ENCODE measurements around the gene GPAT3.

DNA sequence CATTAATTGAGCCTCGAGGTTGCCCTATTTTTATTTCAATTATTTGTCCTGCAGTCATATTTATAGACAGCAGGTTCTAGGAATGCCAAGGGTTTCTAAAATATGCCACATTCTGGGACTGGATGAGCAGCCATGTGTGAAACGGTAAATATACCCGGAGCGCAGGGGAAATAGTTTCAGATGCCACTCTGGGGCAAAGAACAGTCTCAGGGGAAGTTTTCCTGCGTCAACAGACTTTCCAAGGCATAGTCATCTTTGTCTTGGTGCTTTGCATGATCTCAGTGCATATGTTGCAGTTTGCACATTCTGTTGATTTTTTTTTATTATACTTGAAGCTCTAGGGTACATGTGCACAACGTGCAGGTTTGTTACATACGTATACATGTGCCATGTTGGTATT lies 71.0 kb downstream of the GPAT3 start:
- TF ChIP-seq, protein P1, sequence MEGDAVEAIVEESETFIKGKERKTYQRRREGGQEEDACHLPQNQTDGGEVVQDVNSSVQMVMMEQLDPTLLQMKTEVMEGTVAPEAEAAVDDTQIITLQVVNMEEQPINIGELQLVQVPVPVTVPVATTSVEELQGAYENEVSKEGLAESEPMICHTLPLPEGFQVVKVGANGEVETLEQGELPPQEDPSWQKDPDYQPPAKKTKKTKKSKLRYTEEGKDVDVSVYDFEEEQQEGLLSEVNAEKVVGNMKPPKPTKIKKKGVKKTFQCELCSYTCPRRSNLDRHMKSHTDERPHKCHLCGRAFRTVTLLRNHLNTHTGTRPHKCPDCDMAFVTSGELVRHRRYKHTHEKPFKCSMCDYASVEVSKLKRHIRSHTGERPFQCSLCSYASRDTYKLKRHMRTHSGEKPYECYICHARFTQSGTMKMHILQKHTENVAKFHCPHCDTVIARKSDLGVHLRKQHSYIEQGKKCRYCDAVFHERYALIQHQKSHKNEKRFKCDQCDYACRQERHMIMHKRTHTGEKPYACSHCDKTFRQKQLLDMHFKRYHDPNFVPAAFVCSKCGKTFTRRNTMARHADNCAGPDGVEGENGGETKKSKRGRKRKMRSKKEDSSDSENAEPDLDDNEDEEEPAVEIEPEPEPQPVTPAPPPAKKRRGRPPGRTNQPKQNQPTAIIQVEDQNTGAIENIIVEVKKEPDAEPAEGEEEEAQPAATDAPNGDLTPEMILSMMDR (conservative IDR thresholded peaks at IDR 0.05) = no peak
- TF ChIP-seq ZFX (IDR thresholded peaks at IDR 0.05) = no peak

Data from C4-2B (cell line).